Measurements from ENCODE around the gene GAB3.

Gene GAB3

DNA sequence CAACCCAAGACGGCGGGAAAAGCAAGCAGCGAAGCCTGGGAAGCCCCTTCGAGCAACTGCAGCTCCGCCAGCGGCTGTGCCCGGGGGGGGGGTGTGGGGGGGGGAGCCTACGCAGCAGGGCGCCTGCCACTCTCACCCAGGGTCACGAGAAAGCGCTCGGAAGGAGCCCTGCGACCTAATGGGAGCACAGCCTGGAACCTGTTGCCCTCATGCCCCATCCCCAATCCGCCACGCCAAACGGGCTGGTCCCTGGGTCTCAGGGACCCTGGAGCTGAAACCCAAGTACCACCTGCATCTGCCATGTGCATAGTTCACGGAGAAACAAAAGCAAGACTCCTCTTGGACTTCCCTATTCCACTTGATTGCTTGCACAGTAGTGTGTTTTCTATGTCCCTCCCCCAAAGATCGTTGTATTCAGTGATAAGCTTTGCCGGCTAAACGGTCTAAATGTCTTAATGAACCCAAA is 359 bp upstream of the GAB3 start:
- 0 out of 2 replicates have a peak overlapping the region, but pooled peaks have one; percentile 39 for H2AFZ ChIP-seq (ENCODE audit: low read length)
- no peaks in the 10 kb centered on the region for H3F3A ChIP-seq (ENCODE audit: low read depth)
- TF ChIP-seq EZH2phosphoT487 (IDR thresholded peaks at IDR 0.05; ENCODE audit: borderline replicate concordance) = no peak
- TF ChIP-seq, protein P1, sequence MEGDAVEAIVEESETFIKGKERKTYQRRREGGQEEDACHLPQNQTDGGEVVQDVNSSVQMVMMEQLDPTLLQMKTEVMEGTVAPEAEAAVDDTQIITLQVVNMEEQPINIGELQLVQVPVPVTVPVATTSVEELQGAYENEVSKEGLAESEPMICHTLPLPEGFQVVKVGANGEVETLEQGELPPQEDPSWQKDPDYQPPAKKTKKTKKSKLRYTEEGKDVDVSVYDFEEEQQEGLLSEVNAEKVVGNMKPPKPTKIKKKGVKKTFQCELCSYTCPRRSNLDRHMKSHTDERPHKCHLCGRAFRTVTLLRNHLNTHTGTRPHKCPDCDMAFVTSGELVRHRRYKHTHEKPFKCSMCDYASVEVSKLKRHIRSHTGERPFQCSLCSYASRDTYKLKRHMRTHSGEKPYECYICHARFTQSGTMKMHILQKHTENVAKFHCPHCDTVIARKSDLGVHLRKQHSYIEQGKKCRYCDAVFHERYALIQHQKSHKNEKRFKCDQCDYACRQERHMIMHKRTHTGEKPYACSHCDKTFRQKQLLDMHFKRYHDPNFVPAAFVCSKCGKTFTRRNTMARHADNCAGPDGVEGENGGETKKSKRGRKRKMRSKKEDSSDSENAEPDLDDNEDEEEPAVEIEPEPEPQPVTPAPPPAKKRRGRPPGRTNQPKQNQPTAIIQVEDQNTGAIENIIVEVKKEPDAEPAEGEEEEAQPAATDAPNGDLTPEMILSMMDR (conservative IDR thresholded peaks at IDR 0.05; ENCODE audit: low read length) = no peak
- no peaks in the 10 kb centered on the region for H3K9me3 ChIP-seq (ENCODE audit: insufficient read depth, low read depth, low read length)
- H3K4me3 ChIP-seq (ENCODE audit: low read length, poor library complexity, severe bottlenecking) = peak overlapping the region; percentile 35
- H3K9me2 ChIP-seq (replicated peaks; ENCODE audit: low read depth, low read length) = no peaks in the 10 kb centered on the region
- H3K4me2 ChIP-seq (ENCODE audit: low read depth, low read length, poor library complexity, severe bottlenecking) = peak overlapping the region; percentile 38
- peaks cover 24% of the 10 kb centered on the region for H3K4me1 ChIP-seq (ENCODE audit: insufficient read depth, low read length, poor library complexity, severe bottlenecking)
- H3K9ac ChIP-seq (ENCODE audit: low read depth, low read length, poor library complexity, severe bottlenecking) = no peak overlapping the region
- no peaks in the 10 kb centered on the region for H3K27me3 ChIP-seq (ENCODE audit: insufficient read depth, low read length, poor library complexity, severe bottlenecking)
- 0 out of 2 replicates have a peak, but pooled peaks cover 6% of the 10 kb centered on the region for H3K79me2 ChIP-seq (ENCODE audit: insufficient read depth, low read length)
- no peaks in the 10 kb centered on the region for H3K36me3 ChIP-seq (ENCODE audit: insufficient read depth, low read length)
- H4K20me1 ChIP-seq (ENCODE audit: insufficient read depth, low read length, poor library complexity, severe bottlenecking) = no peaks in the 10 kb centered on the region

DNA sequence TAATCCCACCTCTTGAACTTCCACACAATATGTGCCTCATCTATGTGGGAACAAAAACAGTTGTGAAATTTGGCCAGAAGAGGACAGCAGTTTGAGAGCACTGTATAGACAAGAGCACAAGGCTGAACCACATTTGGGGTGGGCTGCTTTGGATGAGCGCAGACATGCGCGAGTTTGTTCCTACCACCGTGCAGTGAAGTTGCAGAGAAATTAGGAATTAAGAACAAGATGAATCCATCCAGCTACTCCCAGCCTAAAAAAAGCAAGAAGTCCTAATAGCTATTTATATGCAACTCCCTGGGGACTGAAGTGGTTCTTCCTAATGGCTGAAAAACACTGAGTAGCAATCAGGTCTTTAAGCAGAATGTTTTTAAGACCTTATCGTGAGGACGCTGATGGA is 1.0 kb downstream of the GAB3 start:
- H3K9ac ChIP-seq (ENCODE audit: low read depth, low read length, poor library complexity, severe bottlenecking) = peak overlapping the region; percentile 79
- H3K4me2 ChIP-seq (ENCODE audit: low read depth, low read length, poor library complexity, severe bottlenecking) = peak overlapping the region; percentile 99
- no peaks in the 10 kb centered on the region for H4K20me1 ChIP-seq (ENCODE audit: insufficient read depth, low read length, poor library complexity, severe bottlenecking)
- H3K9me3 ChIP-seq (ENCODE audit: insufficient read depth, low read depth, low read length) = peaks cover 5% of the 10 kb centered on the region; the same call in 1 of the 2 replicates
- 0 out of 2 replicates have a peak, but pooled peaks cover 6% of the 10 kb centered on the region for H3K79me2 ChIP-seq (ENCODE audit: insufficient read depth, low read length)
- H3K4me1 ChIP-seq (ENCODE audit: insufficient read depth, low read length, poor library complexity, severe bottlenecking) = peaks cover 24% of the 10 kb centered on the region
- H3K9me2 ChIP-seq (replicated peaks; ENCODE audit: low read depth, low read length) = no peaks in the 10 kb centered on the region
- peak overlapping the region; percentile 81 for H2AFZ ChIP-seq (ENCODE audit: low read length)
- no peaks in the 10 kb centered on the region for H3K36me3 ChIP-seq (ENCODE audit: insufficient read depth, low read length)
- peak overlapping the region; percentile 85 for H3K4me3 ChIP-seq (ENCODE audit: low read length, poor library complexity, severe bottlenecking)
- no peak for TF ChIP-seq EZH2phosphoT487 (IDR thresholded peaks at IDR 0.05; ENCODE audit: borderline replicate concordance)
- TF ChIP-seq, protein P1 (conservative IDR thresholded peaks at IDR 0.05; ENCODE audit: low read length) = no peak; the same call in 1 of the 2 replicates
- H3F3A ChIP-seq (ENCODE audit: low read depth) = no peaks in the 10 kb centered on the region
- H3K27me3 ChIP-seq (ENCODE audit: insufficient read depth, low read length, poor library complexity, severe bottlenecking) = no peaks in the 10 kb centered on the region

DNA sequence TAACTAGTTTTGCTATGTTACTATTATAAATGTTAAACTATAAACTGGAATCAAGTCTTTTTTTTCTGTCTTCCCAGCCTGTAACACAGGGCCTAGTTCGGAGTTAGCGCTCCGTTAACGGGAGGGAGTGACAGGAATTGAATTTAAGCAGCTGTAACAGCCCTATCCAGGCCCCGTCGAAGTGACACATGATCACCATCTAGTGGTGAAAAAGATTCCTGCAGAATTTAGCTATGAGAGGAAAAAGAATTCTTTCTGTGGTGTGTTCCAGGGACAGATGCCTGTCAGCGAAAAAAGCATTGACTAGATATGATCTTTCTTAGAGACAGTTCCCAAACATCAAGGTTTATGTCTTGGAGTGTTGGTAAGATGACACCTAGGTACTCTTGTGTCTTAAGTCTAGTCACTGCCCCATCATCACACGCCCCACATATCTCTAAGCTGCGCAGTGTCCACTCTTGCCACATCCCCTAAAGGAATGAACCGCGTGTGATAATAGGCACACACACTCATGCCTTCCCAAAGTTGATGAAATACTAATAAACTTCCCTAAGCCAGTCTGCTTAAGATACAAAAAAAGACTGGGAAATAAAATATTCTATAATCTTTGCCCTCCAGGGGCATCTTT is 2.1 kb downstream of the GAB3 start:
- 0 out of 2 replicates have a peak, but pooled peaks cover 6% of the 10 kb centered on the region for H3K79me2 ChIP-seq (ENCODE audit: insufficient read depth, low read length)
- H4K20me1 ChIP-seq (ENCODE audit: insufficient read depth, low read length, poor library complexity, severe bottlenecking) = no peaks in the 10 kb centered on the region
- no peaks in the 10 kb centered on the region for H3K36me3 ChIP-seq (ENCODE audit: insufficient read depth, low read length)
- H3K9ac ChIP-seq (ENCODE audit: low read depth, low read length, poor library complexity, severe bottlenecking) = peak overlapping the region; percentile 79
- no peaks in the 10 kb centered on the region for H3K9me2 ChIP-seq (replicated peaks; ENCODE audit: low read depth, low read length)
- no peaks in the 10 kb centered on the region for H3F3A ChIP-seq (ENCODE audit: low read depth)
- TF ChIP-seq, protein P1 (conservative IDR thresholded peaks at IDR 0.05; ENCODE audit: low read length) = peak; percentile 63
- TF ChIP-seq EZH2phosphoT487 (IDR thresholded peaks at IDR 0.05; ENCODE audit: borderline replicate concordance) = no peak
- peak overlapping the region; percentile 74 for H2AFZ ChIP-seq (ENCODE audit: low read length)
- peak overlapping the region; percentile 99 for H3K4me2 ChIP-seq (ENCODE audit: low read depth, low read length, poor library complexity, severe bottlenecking)
- peaks cover 5% of the 10 kb centered on the region; the same call in 1 of the 2 replicates for H3K9me3 ChIP-seq (ENCODE audit: insufficient read depth, low read depth, low read length)
- H3K4me3 ChIP-seq (ENCODE audit: low read length, poor library complexity, severe bottlenecking) = peak overlapping the region; percentile 65
- H3K27me3 ChIP-seq (ENCODE audit: insufficient read depth, low read length, poor library complexity, severe bottlenecking) = no peaks in the 10 kb centered on the region
- H3K4me1 ChIP-seq (ENCODE audit: insufficient read depth, low read length, poor library complexity, severe bottlenecking) = peaks cover 24% of the 10 kb centered on the region

Measured in Loucy (cell line).